DMS114 treated with DMSO at 0.1 percent for 48 hours (cell line): ENCODE measurements around the gene LRP1B.
"Not testable (repeated sequence)": the region's sequence is repeated elsewhere in the genome, so short reads cannot be mapped to it uniquely, and the experiment has no call there.

Experiments used
- DNase-seq: peaks from one replicate; lab custom pipeline; 2025; ENCODE audit not compliant: unreplicated experiment; lab: John Stamatoyannopoulos, UW

Gene LRP1B

DNA sequence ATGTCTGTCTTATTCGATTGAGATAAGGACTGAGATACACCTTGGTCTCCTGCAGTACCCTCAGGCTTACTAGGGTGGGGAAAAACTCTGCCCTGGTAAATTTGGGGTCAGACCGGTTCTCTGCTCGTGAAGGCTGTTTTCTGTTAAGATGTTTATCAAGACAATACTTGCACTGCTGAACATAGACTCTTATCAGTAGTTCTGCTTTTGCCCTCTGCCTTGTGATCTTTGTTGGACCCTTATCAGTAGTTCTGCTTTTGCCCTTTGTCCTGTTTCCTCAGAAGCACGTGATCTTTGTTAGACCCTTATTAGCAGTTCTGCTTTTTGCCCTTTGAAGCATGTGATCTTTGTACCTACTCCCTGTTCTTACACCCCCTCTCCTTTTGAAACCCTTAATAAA, 1715.8 kb downstream of the LRP1B start:
- DNase-seq: not testable (repeated sequence)

DNA sequence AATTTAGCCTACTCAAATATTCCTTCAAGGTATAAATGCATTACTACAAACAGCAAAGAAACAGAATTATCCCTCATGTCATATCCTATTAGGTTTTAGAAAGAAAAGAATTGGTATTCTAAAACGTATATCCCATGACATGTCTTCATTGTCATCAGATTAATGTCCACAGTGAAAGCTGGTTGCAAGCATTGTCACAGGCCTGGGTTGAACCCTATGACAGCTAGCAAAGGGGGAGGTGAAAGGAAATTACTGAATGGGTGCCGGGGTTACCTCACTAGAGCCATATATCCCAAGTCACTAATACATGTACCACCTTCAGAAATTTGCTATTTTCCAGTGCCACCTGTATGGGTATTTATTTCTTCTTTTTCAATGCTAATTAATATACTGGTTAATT, 1720.1 kb downstream of the LRP1B start:
- DNase-seq: no peak

DNA sequence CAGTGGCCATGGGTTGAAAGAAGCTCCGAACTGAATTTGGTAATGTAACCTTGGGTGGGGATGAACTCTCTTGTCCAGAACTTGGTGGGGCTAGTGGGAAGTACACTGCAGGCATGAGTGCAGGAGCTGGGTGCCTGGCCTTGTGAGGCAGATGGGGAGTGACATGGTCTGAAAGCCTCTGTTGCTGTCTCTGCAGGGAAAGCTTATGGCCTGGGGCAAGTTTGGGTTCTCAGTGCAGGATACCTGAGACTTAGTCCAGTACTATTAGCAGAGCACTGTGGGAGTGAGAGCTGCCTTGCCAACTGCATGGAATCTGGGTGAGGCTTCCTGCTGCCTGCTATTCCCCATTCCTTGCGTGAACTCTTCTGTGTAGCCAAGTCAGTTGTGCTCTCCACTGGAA, 1729.8 kb downstream of the LRP1B start:
- DNase-seq: no peak

DNA sequence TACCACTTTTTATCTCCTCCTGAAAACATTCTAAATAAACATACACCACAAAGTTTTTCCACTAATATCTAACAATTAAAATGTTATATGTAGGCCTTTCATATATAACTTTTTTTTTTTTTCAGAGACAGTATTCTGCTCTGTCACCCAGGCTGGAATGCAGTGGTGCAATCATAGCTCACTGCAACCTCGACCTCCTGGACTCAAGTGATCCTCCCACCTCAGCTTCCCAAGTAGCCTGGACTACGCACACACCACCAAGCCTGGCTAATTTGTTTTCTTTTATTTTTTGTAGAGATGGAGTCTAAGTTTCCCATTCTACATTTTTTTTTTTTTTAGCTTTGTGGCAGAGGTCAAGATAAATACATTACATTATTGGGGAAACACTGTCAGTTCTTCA, 1738.0 kb downstream of the LRP1B start:
- no peak for DNase-seq

DNA sequence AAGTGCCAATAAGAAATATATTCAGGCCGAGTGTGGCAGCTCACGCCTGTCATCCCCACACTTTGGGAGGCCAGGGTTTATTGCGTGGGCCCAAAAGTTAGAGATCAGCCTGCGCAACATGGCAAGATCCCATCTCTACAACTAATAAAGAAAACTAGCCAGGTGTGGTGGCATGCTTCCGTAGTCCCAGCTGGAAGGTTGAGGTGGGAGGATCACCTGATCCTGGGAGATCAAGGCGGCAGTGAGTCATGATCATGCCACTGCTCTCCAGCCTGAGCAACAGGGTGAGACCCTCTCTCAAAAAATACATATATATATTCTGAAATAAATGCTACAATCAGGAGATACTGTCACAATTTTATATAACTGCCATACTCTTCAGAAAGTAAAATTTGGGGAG, 1745.9 kb downstream of the LRP1B start:
- DNase-seq: no peak

DNA sequence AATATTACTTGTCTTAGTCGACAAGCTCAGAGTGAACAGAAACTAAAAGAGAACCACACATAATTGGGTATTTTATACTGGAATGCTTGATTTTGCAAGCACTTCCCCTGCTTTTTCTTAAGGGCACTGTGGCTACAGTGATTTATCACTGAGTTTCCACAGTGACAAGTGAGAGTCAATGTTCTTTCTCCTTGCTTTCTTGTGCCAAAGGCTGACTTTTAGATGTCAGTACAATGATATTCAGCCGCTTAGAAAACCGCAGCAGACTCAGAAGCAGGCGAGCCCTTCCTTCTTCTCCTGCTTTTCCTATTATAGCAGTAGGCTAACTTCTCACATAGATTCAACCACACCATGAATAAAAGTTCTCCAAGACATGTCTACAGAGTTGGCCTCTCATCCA, 1747.0 kb downstream of the LRP1B start:
- no peak for DNase-seq

DNA sequence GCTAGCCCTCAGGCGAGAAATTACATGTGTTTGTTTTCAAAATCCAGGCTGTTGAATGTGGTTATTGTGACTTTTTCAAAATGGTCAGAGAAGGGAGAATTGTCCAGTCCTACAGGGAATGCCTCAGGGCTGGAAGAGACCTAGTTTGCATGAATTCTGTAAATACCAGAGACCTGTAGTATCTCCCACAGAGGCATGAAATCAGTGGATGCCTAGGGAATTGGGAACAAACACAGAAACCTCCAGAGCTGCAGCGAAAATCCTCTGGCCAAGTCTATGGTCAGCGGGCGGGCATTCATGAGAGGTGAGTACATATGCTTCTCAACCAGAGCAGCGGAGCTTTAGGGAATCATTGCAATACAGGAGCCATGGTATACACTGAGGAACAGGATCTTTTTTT, 1754.1 kb downstream of the LRP1B start:
- no peak for DNase-seq

DNA sequence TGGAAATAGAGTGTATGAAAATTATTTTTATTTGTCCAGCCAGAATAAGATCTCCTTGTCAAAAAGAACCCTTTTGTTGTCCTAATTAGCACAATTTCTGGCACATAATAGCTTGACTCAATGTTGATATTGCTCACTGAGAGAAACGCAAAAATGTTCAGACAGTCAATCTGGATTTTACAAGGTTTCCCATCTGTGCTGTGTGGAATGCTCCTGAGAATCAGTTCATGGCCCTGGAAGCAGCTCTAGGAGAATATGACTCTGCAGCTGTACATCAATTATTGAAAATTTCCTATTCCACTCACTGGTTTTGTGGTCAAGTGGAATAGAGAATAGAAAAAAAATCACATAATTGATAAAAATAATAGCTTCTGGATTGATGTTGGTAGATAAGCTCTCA, 1767.7 kb downstream of the LRP1B start:
- DNase-seq: no peak

DNA sequence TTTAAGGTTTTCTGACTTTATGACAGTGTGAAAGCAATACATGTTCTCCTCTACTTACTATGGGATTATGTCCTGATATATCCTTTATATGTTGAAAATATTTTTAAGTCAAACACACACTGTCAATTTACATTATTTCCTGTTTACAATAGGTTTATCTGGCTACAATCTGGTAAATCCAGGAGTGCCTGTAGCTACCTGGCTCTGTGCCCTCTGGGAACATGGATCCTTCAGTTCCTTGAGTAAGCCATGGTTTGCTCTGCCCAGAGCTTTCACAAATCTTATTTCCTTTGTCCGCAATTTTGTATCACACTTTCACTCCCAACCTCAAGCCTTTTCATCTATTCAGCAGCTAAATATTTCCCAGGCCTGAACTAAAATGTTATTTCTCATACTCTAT, 1768.5 kb downstream of the LRP1B start:
- DNase-seq: no peak

DNA sequence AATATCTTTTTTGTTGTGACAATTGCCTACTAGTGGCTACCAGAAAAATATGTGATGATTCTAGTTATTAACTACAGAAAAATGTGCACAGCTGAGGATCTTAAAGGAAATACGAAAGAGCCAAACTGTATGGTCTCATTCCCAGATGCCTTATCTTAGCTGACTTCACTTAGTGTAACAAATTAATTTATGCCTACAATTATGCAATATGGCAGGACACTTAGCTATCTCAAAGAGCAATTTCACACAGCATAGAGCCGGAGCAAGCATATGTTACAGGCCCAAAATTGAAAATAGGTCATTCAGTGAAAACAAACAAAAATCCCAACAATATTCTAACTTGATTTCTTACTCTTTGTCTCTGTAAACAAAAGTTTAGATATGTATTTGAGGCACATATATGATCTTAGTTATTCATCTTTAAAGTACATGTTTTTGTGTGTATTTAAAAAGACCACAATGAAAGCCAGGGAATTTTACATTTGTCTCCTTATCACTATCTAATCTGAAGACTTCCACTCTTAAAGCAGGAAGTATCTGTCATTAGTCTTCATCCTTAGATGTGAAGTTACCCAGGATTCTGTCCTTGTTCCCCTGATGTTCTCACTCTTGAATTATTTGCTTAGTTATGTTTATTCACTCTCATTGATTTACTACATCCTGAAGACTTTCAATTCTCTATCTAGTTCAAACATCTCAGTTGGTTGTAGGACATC, 1771.6 kb downstream of the LRP1B start:
- DNase-seq: no peak

DNA sequence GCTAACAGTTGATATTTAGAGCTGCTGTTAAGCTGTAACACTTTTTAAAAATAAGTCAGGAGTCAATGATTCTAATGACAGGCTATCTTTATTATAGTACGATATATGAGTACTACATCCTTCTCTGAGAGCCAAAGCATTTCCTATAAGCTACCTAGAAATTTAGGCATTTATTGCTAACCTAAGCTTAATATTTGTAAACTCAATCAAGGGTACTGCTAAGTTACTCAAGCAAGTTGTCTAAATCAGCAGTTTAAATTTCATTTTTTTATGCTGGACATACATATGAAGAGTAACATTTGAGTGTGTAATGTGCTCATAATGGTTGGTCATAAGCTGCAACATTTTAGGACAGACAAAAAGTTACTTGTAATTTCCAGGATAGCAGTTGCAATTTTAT, 1774.1 kb downstream of the LRP1B start:
- DNase-seq: no peak

DNA sequence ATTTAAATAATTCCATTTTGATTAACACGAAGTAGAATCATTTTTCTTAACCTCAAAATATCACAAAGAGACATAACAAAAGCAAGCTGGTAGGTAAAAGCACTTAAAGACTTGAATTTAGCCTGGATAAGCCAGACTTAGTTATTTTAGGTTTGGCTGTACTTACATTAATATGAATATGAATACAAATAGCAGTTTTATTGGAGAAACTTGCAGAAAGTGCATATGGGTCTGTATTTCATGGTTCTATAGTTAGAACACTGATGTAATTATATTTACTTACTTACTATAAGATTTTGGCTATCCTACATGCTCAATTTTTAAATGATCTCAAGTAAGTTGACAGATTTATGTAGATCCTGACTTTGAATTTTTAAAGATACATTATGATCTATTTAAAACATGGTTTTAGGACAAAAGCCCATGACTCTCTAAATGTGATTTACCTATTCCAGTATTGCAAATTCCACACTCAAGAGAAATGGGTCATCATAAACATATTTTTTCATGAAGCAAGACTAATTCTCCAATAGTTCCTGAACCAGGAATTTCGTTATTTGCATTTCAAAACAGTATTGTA, 1775.2 kb downstream of the LRP1B start:
- DNase-seq: no peak

DNA sequence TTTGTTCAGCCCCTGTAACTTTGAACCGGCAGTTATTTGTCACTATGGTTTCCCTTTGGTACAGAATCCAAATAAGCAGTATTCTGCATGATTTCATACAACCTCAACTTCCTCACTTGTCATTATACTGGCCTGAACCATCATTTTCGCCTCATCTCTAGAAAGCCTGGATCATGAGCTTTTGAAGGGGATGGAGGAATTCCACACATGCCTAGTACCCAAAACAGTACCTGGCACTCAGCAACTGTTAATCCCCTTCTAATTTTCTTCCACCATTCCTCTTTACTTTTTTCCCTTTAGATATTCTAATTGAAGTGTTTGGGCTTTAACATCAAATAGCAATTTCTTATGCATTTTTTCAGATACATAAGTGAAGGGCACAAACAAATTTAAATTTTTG, 1776.3 kb downstream of the LRP1B start:
- DNase-seq: no peak

DNA sequence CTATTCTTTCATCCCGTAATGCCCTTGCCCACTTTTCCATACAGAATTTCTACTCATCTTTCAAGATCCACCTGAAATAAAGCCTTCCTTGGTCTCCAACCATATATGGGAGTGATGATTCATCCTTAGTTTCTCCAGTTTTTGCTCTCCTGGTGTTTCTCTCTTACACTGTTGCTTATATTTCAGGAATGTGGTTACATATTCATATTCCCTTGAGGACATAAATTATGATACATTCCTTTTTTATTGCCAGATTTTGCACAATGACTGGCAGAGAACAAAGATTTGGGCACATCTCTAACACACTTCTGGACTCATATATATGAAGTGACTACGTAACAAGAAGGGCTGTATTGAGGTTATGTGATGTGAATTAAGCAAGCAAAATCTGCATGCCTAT, 1777.3 kb downstream of the LRP1B start:
- DNase-seq: no peak

DNA sequence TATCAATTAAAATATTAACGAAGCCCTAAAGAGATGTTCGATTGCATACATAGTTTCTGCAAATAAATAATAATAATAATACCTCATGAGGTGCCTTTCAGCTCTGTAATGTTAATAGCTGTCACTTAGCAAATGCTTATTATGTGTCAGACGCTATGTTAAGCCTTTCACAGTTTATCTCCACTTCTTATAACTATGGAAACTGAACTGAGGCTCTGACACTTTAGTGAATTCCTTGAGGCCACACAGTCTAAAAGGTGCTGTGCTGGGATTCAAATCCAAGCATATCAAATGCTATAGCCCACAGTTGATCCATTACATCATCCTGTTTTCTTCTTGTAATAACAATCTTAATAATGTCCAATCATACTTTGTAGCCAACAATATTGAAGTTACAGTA, 1779.1 kb downstream of the LRP1B start:
- no peak for DNase-seq

DNA sequence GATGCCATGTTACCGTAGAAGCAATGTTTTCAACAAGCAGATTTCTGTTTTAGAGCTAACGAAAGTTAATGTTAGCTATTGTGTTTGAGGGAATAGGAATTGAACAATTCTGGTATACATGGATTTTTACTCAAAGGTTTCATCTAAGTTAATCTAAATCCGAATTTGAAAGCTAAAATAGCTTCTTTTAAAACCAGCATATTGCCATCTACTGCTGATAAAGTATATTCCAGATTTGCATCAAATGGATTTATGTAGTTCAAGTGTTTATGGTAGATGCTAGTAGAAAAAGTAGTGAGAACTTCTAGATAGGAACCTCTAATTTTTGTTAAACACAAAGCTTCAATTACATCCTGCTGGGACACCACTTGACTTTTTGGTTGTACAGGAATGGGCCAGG, 1781.1 kb downstream of the LRP1B start:
- no peak for DNase-seq

DNA sequence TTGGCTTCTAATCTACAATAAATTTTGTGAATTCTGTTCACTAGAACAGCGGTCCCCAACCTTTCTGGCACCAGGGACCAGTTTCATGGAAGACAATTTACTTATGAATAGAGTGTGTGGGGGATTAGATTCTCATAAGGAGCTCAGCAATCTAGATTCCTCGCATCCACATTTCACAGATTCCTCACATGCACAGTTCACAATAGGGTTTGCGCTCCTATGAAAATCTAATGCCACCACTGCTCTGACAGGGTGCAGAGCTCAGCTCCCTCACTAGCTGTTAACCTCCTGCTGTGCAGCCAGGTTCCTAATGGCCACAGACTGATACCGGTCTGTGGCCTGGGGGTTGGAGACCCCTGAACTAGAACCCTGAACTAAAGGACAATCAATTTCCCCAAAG, 1782.0 kb downstream of the LRP1B start:
- DNase-seq: no peak

DNA sequence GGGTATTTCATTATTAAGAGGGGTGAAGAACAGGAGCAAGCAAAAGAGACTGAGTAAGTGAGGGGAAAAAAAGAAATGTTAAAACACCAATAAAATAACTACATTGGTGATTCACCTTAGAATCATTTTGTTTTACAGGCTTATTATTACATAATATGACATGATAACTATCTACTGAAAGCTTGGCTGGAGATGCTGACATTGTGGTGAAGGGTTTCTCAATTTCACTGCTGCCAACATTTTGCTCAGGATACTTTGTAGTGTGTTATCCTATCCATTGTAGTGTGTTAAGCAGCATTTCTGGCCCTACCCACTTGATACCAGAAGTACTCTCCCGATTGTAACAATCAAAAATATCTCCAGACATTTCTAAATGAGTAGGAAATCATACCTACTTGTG, 1786.0 kb downstream of the LRP1B start:
- DNase-seq: no peak

DNA sequence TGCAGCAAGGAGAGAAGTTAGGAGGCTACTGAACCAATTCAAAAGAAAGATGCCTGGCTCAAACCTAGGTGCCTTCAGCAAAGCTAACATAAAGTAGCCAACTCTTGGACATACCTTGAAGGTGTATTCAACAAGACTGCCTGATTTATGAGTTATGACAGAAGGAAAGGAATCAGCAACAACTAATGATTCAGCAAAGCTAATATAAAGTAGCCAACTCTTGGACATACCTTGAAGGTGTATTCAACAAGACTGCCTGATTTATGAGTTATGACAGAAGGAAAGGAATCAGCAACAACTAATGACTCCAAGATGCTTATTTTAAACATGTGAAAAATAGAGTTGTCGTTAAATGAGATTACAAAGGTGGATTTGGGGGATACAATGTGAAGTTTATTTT, 1786.5 kb downstream of the LRP1B start:
- not testable (repeated sequence) for DNase-seq

DNA sequence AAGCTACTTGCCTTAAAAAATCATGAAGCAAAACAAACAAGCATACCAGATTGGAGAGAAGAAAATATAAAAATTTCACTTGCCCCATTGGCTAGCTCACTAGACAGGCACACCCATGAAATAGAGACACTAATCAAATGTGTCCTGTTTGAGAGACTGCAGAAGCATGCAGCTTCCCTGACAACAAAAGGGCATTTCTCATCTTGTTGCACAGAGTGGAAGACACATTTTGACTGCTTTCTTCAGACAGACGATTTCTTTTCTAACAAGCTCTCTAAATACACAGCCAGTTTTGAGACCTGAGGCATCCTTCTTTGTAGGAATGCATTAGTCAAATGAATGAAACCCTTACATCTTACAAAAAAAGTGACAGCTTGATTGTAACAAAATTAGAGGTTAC, 1792.0 kb downstream of the LRP1B start:
- DNase-seq: no peak

DNA sequence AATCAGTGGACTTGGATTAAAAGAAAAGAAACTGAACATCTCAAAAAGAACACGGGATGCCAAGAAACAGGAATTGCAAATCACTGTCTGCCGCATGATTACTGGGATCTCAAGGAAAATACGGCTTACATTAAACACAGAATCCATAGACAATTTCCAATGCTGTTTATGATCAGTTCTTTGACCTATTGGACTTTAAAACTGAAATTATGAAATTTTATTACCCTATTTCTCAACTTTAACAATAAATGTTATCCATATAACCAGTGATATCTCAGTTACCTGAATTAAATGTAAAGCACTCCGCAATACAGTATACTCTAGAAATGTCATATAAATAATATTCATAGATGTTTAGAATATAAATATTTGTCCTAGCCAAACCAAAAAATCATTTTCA, 1793.8 kb downstream of the LRP1B start:
- DNase-seq: no peak

DNA sequence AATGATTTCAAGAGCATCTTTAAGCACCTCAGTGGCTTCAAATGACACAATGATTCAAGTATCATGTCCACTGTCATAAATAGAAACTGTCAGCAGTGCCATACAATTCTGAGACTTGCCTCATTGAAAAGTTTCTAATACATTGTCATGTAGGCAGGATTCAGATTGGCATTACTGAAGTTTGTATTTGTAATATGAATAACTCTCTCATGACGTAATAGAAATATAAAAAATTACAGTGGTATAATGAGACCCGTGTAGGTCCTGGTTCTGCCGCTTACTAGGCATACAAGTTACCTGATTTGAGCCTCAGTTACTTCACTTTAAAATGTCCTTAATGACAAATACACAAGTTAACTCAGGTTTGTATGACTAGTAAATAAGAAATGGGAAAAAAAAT, 1814.5 kb downstream of the LRP1B start:
- DNase-seq: no peak

DNA sequence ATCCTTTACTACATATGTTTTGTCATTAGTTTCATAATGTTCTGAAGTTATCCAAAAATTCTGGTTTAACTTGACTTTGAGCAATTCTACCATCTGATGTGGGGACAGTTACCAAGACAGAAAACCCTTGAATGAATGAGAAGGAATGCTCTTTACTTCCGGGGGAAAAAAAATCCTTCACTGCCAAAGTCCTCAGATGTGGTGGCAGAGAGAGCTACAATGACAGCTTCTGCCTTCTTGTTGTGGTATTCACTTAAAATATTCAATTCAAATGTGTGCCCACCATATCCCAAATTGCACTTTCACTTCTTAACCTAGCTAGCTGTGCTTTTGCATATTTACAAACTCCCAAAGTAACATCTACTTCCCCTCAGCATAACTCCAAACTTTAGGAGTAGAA, 1818.9 kb downstream of the LRP1B start:
- no peak for DNase-seq
